Measurements from ENCODE around the gene NPFFR2. TPM values are rescaled to one million over a fixed set of nuclear protein-coding genes. Genes with fewer than 3 reads are reported as not detected.

Gene NPFFR2
- not detected for total RNA-seq

DNA sequence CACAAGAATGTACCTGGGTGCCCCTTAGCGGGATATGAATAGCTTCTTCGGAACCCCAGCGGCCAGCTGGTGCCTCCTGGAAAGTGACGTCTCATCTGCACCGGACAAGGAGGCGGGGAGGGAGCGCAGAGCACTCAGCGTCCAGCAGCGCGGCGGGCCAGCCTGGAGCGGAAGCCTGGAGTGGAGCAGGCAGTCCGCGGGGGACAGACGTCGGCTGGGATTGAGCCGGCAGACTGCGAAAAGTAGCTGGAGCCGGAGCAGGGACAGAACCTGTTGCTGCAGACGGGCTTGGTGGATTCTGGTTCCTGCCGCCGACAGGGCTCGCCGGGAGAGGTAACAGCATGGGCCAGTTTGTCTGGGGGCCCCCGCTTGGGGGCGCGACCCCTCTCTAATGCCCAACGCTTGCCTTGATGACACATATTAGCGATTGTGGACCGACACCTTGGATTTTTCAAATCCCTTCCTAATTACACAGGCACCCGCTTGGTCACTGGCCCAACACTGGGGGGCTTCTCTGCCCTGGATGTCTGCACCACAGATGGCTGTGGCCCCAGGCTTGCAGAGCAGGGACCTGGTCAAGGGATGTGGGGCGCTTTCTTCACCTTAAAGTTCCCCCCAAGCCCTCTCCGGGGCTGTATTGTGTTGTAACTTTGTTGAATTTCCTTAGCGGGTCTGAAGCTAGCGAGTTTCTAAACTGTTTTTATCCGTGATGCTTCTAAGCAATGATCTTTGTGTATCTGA, at the start of gene NPFFR2:
Gene NPFFR2 (plus strand): TSS at position 133 of the 741 bp plus-strand sequence. CDS start 96,592 bp downstream, outside the sequence.
- TF ChIP-seq POLR2A (IDR thresholded peaks at IDR 0.05) = no peak
- no peak for TF ChIP-seq CTCF (IDR thresholded peaks at IDR 0.05 in 4 of 5, conservative IDR thresholded peaks at IDR 0.05 in 1 of 5)
- H3K36me3 ChIP-seq = no peaks in the 10 kb centered on the region
- H3K27me3 ChIP-seq = peaks cover 0 to 22% (median 11%) of the 10 kb centered on the region in 3 donors
- in situ Hi-C loops (cut with MboI; ENCODE audit: low sequenced_read_pairs in 4 of 4) (no loop called here), intact Hi-C loops (cut with DNase I; ENCODE audit: low total_unique reads) (no loop called here)
- ATAC-seq (no peak), DNase-seq (no peak)
- no peaks in the 10 kb centered on the region for H3K9me3 ChIP-seq
- no peaks in the 10 kb centered on the region for H3K4me1 ChIP-seq
- peak within 1 kb of the TSS in 1 of 4 donors; percentile 31 for H3K4me3 ChIP-seq
- no peak within 1 kb of the TSS for H3K27ac ChIP-seq

GRCh38 chr4:71992571-71993312, 39.1 kb upstream of the NPFFR2 start:
- intact Hi-C loops (cut with DNase I; ENCODE audit: low total_unique reads) (no loop called here), in situ Hi-C loops (cut with MboI; ENCODE audit: low sequenced_read_pairs in 4 of 4) (no loop called here)
- ATAC-seq (no peak), DNase-seq (no peak)
- no peaks in the 10 kb centered on the region for H3K27me3 ChIP-seq
- no peak overlapping the region for H3K4me3 ChIP-seq
- TF ChIP-seq CTCF (IDR thresholded peaks at IDR 0.05 in 4 of 5, conservative IDR thresholded peaks at IDR 0.05 in 1 of 5) (no peak), POLR2A (IDR thresholded peaks at IDR 0.05) (no peak)
- H3K27ac ChIP-seq = no peak overlapping the region
- no peaks in the 10 kb centered on the region for H3K4me1 ChIP-seq
- H3K36me3 ChIP-seq = no peaks in the 10 kb centered on the region
- H3K9me3 ChIP-seq = peaks cover 0 to 5% (median 0%) of the 10 kb centered on the region in 3 donors

DNA sequence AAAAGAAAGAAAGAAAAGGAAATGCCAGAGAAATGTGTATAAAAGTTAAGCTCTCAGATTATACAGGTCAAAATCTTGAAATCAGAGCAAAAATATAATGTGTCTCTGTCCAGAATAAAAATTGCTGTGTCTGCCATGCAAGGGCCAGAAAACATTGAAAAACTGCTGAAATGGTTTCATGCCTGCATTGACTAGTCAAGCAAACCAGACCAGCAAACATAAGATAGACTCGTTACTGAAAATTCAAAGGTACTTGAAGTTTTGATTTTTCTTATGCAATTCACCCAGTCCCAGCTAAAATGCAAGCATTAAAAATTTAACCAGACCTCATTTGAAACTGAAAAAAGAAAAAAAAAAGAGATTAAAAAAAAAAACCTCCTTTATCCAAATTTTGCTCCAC, 37.2 kb upstream of the NPFFR2 start:
- no peak overlapping the region for H3K4me3 ChIP-seq
- H3K9me3 ChIP-seq = peaks cover 0 to 5% (median 0%) of the 10 kb centered on the region in 3 donors
- in situ Hi-C loops (cut with MboI; ENCODE audit: low sequenced_read_pairs in 4 of 4) (no loop called here), intact Hi-C loops (cut with DNase I; ENCODE audit: low total_unique reads) (no loop called here)
- no peak overlapping the region for H3K27ac ChIP-seq
- no peaks in the 10 kb centered on the region for H3K36me3 ChIP-seq
- no peak for DNase-seq
- TF ChIP-seq POLR2A (IDR thresholded peaks at IDR 0.05) (no peak), CTCF (IDR thresholded peaks at IDR 0.05 in 4 of 5, conservative IDR thresholded peaks at IDR 0.05 in 1 of 5) (no peak)
- no peaks in the 10 kb centered on the region for H3K27me3 ChIP-seq
- ATAC-seq = no peak
- H3K4me1 ChIP-seq = no peaks in the 10 kb centered on the region

GRCh38 chr4:71995297-71995696, 36.5 kb upstream of the NPFFR2 start:
- Histone ChIP-seq H3K4me1 (no peaks in the 10 kb centered on the region), H3K27ac (no peak overlapping the region), H3K9me3 (peaks cover 0 to 5% (median 0%) of the 10 kb centered on the region in 3 donors), H3K36me3 (no peaks in the 10 kb centered on the region), H3K4me3 (no peak overlapping the region), H3K27me3 (no peaks in the 10 kb centered on the region)
- intact Hi-C loops (cut with DNase I; ENCODE audit: low total_unique reads) (no loop called here), in situ Hi-C loops (cut with MboI; ENCODE audit: low sequenced_read_pairs in 4 of 4) (no loop called here)
- TF ChIP-seq CTCF (IDR thresholded peaks at IDR 0.05 in 4 of 5, conservative IDR thresholded peaks at IDR 0.05 in 1 of 5) (no peak), POLR2A (IDR thresholded peaks at IDR 0.05) (no peak)
- no peak for ATAC-seq
- DNase-seq = no peak
